IMR-90 (cell line): ENCODE measurements around the gene PSMB11. TPM values are rescaled to one million over a fixed set of nuclear protein-coding genes. Genes with fewer than 3 reads are reported as not detected.

Source experiments
- ATAC-seq: fragments of 200-7000 bp; cut with Tn5 transposase; 2 replicates; pipeline ENCODE4 v1.9.1; 2020; ENCODE audit warnings: low read depth, mild to moderate bottlenecking, moderate library complexity
- BruUV-seq: library from RNA; stranded (reverse); fragments of 400-500 nt; replicated peaks from 2 replicates; lab custom pipeline; 2021; lab: Mats Ljungman, UMichigan
- CTCF ChIA-PET: fragments of 300-600 bp; formaldehyde crosslinking; extraction: SDS; loops from one replicate; lab custom pipeline; 2021; ENCODE audit warnings: antibody characterized with exemption; lab: Yijun Ruan, JAX
- POLR2A ChIA-PET: fragments of 300-600 bp; sonication (Branson Sonifier 250); formaldehyde crosslinking; loops from one replicate; lab custom pipeline; 2022; ENCODE audit warnings: antibody characterized with exemption; ENCODE audit not compliant: unreplicated experiment; lab: Charles Lee
- DNase-seq: peaks from one replicate; pipeline ENCODE4 v3.0.0; 2013
- H2AFZ ChIP-seq: replicated peaks from 2 replicates; pipeline ENCODE3; 2013; ENCODE audit warnings: low read length, mild to moderate bottlenecking; ENCODE audit not compliant: poor library complexity
- H2AK5ac ChIP-seq: 2 replicates; pipeline ENCODE4 v1.6.1; 2013; ENCODE audit warnings: low read depth, low read length, inconsistent platforms
- H2AK9ac ChIP-seq: replicated peaks from 2 replicates; pipeline ENCODE3; 2013; ENCODE audit warnings: mild to moderate bottlenecking, low read depth, low read length, moderate library complexity; ENCODE audit not compliant: poor library complexity
- H2BK120ac ChIP-seq: 2 replicates; pipeline ENCODE4 v1.6.1; 2013; ENCODE audit warnings: low read depth, low read length, inconsistent platforms
- H2BK15ac ChIP-seq: 3 replicates; pipeline ENCODE4 v1.6.1; 2013; ENCODE audit warnings: low read depth, low read length, inconsistent platforms
- H2BK20ac ChIP-seq: 2 replicates; pipeline ENCODE4 v1.6.1; 2013; ENCODE audit warnings: low read depth, mild to moderate bottlenecking, inconsistent platforms, low read length, moderate library complexity
- H2BK5ac ChIP-seq: 2 replicates; pipeline ENCODE4 v1.6.1; 2013; ENCODE audit warnings: mild to moderate bottlenecking, low read depth, low read length, inconsistent platforms; ENCODE audit not compliant: poor library complexity, severe bottlenecking
- H3K14ac ChIP-seq: replicated peaks from 2 replicates; pipeline ENCODE4 v1.6.1; 2013; ENCODE audit warnings: low read depth, low read length, inconsistent platforms
- H3K18ac ChIP-seq: 2 replicates; pipeline ENCODE4 v1.6.1; 2013; ENCODE audit warnings: low read depth, low read length, control low read depth
- H3K23ac ChIP-seq: 2 replicates; pipeline ENCODE4 v1.6.1; 2013; ENCODE audit warnings: low read depth, low read length, inconsistent platforms
- H3K27ac ChIP-seq: 2 replicates; pipeline ENCODE4 v1.5.1; 2013; ENCODE audit warnings: mild to moderate bottlenecking, control low read depth, low read length; ENCODE audit not compliant: insufficient read depth
- H3K27me3 ChIP-seq: 2 replicates; pipeline ENCODE4 v1.6.1; 2013; ENCODE audit warnings: low read length; ENCODE audit not compliant: control insufficient read depth, insufficient read depth
- H3K36me3 ChIP-seq: 2 replicates; pipeline ENCODE4 v1.6.1; 2013; ENCODE audit warnings: low read length, mixed read lengths; ENCODE audit not compliant: control insufficient read depth, insufficient read depth
- H3K4ac ChIP-seq: 2 replicates; pipeline ENCODE4 v1.6.1; 2013; ENCODE audit warnings: low read depth, low read length, inconsistent platforms
- H3K4me1 ChIP-seq: 2 replicates; pipeline ENCODE4 v1.6.1; 2013; ENCODE audit warnings: low read length, mixed read lengths; ENCODE audit not compliant: control insufficient read depth, insufficient read depth
- H3K4me2 ChIP-seq: 2 replicates; pipeline ENCODE4 v1.6.1; 2013; ENCODE audit warnings: low read depth, mild to moderate bottlenecking, control low read depth, low read length, moderate library complexity
- H3K4me3 ChIP-seq: 2 replicates; pipeline ENCODE4 v1.5.1; 2013; ENCODE audit warnings: low read depth, mild to moderate bottlenecking, control low read depth, low read length, moderate library complexity; ENCODE audit not compliant: insufficient read depth
- H3K56ac ChIP-seq: 2 replicates; pipeline ENCODE4 v1.6.1; 2013; ENCODE audit warnings: low read length, inconsistent platforms; ENCODE audit not compliant: insufficient read depth; ENCODE audit errors: extremely low read depth
- H3K79me1 ChIP-seq, 2 experiments: 2 replicates each; pipeline ENCODE4 v1.6.1; 2013; ENCODE audit warnings: low read length in 2 of 2, inconsistent platforms in 1 of 2, low read depth in 1 of 2
- H3K9ac ChIP-seq: 2 replicates; pipeline ENCODE4 v1.6.1; 2013; ENCODE audit warnings: low read depth, low read length, control low read depth
- H3K9me1 ChIP-seq: 2 replicates; pipeline ENCODE4 v1.6.1; 2013; ENCODE audit warnings: low read length, inconsistent platforms; ENCODE audit not compliant: insufficient read depth
- H3K9me3 ChIP-seq: 2 replicates; pipeline ENCODE4 v1.6.1; 2013; ENCODE audit warnings: low read length; ENCODE audit not compliant: control insufficient read depth, insufficient read depth
- H4K20me1 ChIP-seq: 2 replicates; pipeline ENCODE4 v1.6.1; 2013; ENCODE audit warnings: low read length, inconsistent platforms; ENCODE audit not compliant: insufficient read depth
- H4K5ac ChIP-seq: 2 replicates; pipeline ENCODE4 v1.6.1; 2013; ENCODE audit warnings: mild to moderate bottlenecking, low read depth, low read length, control low read depth
- H4K8ac ChIP-seq, 2 experiments: 2 replicates each; pipeline ENCODE4 v1.6.1; 2013; ENCODE audit warnings: low read depth in 2 of 2, low read length in 2 of 2, control low read depth in 1 of 2, inconsistent platforms in 1 of 2
- H4K91ac ChIP-seq: 2 replicates; pipeline ENCODE4 v1.6.1; 2013; ENCODE audit warnings: low read depth, low read length, inconsistent platforms; ENCODE audit not compliant: insufficient read depth
- CHD1 ChIP-seq: IDR thresholded peaks from 2 replicates; pipeline ENCODE4 v1.6.1; 2012; ENCODE audit warnings: low read depth, low read length, improper control_type of control experiment
- MAFK ChIP-seq: IDR thresholded peaks from 2 replicates; pipeline ENCODE4 v1.6.1; 2012; ENCODE audit warnings: low read depth, low read length, improper control_type of control experiment
- MXI1 ChIP-seq: IDR thresholded peaks from 2 replicates; pipeline ENCODE4 v1.6.1; 2012; ENCODE audit warnings: low read depth, mild to moderate bottlenecking, low read length, moderate library complexity, borderline replicate concordance
- NFE2L2 ChIP-seq: fragments of 150-350 bp; IDR thresholded peaks from 2 replicates; pipeline ENCODE4 v1.6.1; 2016; ENCODE audit warnings: low read depth, mild to moderate bottlenecking, low read length
- WGBS, 2 experiments: methylation state at CpG; one replicate each; pipeline versions ENCODE4 v1.1.5 to v1.1.7; 2013; ENCODE audit warnings: missing lambda C conversion rate in 2 of 2; ENCODE audit not compliant: insufficient read length in 1 of 2; ENCODE audit errors: extremely low coverage in 2 of 2; 5-methylcytosine and 5-hydroxymethylcytosine counted together
- dilution Hi-C: fragments of 300-500 bp; cut with HindIII; formaldehyde crosslinking; loops from one replicate; pipeline ENCODE4 v1.14.3; 2018; ENCODE audit warnings: low sequenced_read_pairs; ENCODE audit not compliant: unreplicated experiment
- in situ Hi-C: fragments of 300-500 bp; cut with MboI; formaldehyde crosslinking; loops from 3 replicates; pipeline ENCODE4 v1.14.3; 2019; ENCODE audit warnings: low sequenced_read_pairs, inconsistent platforms, mixed read lengths
- intact Hi-C: fragments of 100-400 bp; cut with micrococcal nuclease; formaldehyde crosslinking; loops from 2 replicates; pipeline ENCODE4 v1.10.0; 2022
- polyA plus RNA-seq, 3 experiments: library from polyadenylated mRNA; depleted of rRNA; stranded (reverse); fragments of >200 nt; gene quantifications; 2 replicates each; pipeline ENCODE4 v1.2.3, GENCODE V29; 2012; ENCODE audit warnings: low replicate concordance in 1 of 3
- total RNA-seq: library from RNA; depleted of rRNA; stranded (reverse); fragments of >200 nt; gene quantifications from 2 replicates; pipeline ENCODE4 v1.2.3, GENCODE V29; 2012

The PSMB11 gene
- total and polyA plus RNA-seq, 2 of the 4 experiments (the other 2 are of a cell fraction): not detected

DNA sequence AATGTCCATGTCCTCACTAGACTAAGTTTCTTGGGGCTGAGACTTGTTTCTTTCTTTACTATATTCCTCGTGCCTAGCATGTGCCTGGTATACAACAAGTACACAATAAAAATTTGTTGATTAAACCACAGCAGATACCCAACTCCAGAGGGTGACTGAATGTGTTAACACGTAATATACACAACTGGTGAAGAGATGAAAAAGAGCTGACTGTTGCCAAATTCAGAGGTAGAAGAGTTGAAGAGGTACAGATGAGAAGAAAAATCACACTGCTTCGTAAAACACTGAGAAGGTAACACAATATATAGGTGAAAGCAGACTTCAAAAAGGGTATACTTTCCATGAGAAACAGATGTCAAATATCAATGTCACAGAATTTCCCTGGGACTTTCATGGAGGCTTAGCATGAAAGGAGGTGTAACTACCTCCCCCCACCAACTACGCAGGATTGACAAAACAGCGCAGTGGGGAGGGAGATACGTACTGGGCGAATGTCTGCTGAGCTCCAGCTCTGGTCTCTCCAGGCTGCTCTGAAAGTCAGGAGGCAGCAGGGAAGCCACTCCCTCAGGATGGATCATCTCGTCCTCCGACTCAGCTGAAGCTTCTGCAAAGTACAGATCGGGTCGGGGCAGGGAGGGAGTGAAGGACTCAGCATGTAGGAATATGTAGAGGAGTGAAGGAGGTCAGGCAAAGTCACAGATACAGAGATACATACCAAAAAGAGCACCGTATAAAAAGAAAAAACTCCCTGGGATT lies 47.7 kb downstream of the PSMB11 start:
- H3K9me1 ChIP-seq: no peaks in the 10 kb centered on the region
- no peak overlapping the region for H4K5ac ChIP-seq
- H3K79me1 ChIP-seq: peaks cover 27 to 50% of the 10 kb centered on the region in 2 experiments
- ATAC-seq (no peak), DNase-seq (no peak)
- H4K91ac ChIP-seq: no peak overlapping the region
- no peak overlapping the region for H3K18ac ChIP-seq
- H3K56ac ChIP-seq: no peak overlapping the region
- H3K4me1 ChIP-seq: no peaks in the 10 kb centered on the region; the same call in 1 of the 2 replicates
- WGBS, 2 experiments: no CpG with 5 or more reads among the region's 12 CpGs
- no peak overlapping the region for H2AK9ac ChIP-seq
- no peak overlapping the region for H3K4me3 ChIP-seq
- BruUV-seq: no TSS peak
- H3K9me3 ChIP-seq: no peaks in the 10 kb centered on the region
- TF ChIP-seq MXI1 (no peak), CHD1 (no peak), MAFK (0 out of 2 replicates have a peak, but pooled peaks have one; percentile 22), NFE2L2 (no peak)
- H2BK5ac ChIP-seq: no peak overlapping the region
- intact Hi-C loops: no loop called here
- POLR2A ChIA-PET: interaction anchor here (0.7 kb wide), 1 partner anchor 10 kb away, joined by 3 read pairs; no protein-coding TSS in a partner anchor
- peaks cover 24% of the 10 kb centered on the region for H3K36me3 ChIP-seq
- H2BK120ac ChIP-seq: no peak overlapping the region
- no peak overlapping the region for H3K14ac ChIP-seq
- no peak overlapping the region for H2BK20ac ChIP-seq
- no peak overlapping the region for H2AFZ ChIP-seq
- H3K27me3 ChIP-seq: no peaks in the 10 kb centered on the region
- peaks cover 22% of the 10 kb centered on the region; the same call in 1 of the 2 replicates for H4K20me1 ChIP-seq
- in situ Hi-C loops: loop anchor here (25.0 kb wide), 1 partner anchor 1048 kb away; the partner anchor contains the start of genes EMC9, FITM1, PSME1 and PSME2
- no peak overlapping the region for H3K27ac ChIP-seq
- no peak overlapping the region for H2BK15ac ChIP-seq
- H3K23ac ChIP-seq: no peak overlapping the region; the same call in 1 of the 2 replicates
- CTCF ChIA-PET: interaction anchor here (1.4 kb wide), 1 partner anchor 21 kb away, joined by 5 read pairs; no protein-coding TSS in a partner anchor
- no peak overlapping the region for H4K8ac ChIP-seq
- H3K9ac ChIP-seq: no peak overlapping the region
- H3K4me2 ChIP-seq: no peak overlapping the region
- H2AK5ac ChIP-seq: no peak overlapping the region
- H3K4ac ChIP-seq: no peak overlapping the region
- dilution Hi-C loops: no loop called here
